Hematopoietic multipotent progenitor cell treated with erythropoietin and hydrocortisone succinate and interleukin-3 and kit ligand, for 17 days (in vitro differentiated cells): ENCODE measurements around the gene SEMA4D.

Source experiments
- DNase-seq: peaks from one replicate; pipeline ENCODE4 v3.0.0-alpha.2; 2015; ENCODE audit warnings: low spot score

The SEMA4D gene, protein sequence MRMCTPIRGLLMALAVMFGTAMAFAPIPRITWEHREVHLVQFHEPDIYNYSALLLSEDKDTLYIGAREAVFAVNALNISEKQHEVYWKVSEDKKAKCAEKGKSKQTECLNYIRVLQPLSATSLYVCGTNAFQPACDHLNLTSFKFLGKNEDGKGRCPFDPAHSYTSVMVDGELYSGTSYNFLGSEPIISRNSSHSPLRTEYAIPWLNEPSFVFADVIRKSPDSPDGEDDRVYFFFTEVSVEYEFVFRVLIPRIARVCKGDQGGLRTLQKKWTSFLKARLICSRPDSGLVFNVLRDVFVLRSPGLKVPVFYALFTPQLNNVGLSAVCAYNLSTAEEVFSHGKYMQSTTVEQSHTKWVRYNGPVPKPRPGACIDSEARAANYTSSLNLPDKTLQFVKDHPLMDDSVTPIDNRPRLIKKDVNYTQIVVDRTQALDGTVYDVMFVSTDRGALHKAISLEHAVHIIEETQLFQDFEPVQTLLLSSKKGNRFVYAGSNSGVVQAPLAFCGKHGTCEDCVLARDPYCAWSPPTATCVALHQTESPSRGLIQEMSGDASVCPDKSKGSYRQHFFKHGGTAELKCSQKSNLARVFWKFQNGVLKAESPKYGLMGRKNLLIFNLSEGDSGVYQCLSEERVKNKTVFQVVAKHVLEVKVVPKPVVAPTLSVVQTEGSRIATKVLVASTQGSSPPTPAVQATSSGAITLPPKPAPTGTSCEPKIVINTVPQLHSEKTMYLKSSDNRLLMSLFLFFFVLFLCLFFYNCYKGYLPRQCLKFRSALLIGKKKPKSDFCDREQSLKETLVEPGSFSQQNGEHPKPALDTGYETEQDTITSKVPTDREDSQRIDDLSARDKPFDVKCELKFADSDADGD

DNA sequence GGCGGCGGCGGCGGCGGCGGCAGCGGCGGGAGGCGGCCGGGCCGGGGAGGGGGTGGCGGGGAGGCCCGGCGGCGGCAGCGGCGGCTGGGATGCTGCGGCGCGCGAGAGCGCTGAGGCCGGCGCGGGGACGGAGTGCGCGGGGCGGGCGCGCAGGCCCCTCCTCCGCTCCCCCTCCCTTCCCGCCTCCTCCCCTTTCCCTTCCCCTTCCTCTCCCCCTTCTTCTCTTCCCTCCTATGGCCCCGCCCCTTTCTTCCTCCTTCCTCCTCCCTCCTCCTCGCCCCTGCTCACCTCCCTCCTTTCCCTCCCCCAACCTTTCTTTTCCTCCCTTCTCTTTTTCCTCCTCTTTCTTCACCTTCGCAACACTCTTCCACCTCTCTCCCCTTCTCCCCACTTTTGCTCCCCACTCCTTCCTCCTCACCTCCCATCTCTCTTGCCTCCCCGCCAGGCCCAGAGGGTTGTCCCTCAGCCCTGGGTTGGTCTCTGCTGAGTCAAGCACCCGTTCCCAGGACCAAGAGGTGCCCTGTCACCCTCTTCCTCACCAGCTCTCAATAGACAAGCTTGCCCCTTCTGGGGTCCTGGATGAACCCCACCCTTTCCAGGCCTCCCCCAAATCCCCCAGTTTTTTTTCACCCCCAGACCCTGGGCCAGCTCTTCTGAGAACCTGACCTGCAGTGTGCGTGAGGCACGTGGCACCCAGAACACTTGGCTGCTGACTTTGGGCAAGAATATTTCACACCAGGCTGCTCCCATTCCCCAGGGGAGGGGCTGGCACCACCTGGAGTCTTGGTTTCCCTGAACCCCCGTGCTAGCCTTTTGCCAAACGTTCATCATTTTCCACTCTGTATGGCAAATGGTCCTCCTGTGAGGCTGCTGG lies at the start of gene SEMA4D:
Gene SEMA4D (minus strand): TSS at position 136 of the 874 bp plus-strand sequence. CDS start 92,657 bp downstream, outside the sequence.
- DNase-seq: peak; percentile 31

DNA sequence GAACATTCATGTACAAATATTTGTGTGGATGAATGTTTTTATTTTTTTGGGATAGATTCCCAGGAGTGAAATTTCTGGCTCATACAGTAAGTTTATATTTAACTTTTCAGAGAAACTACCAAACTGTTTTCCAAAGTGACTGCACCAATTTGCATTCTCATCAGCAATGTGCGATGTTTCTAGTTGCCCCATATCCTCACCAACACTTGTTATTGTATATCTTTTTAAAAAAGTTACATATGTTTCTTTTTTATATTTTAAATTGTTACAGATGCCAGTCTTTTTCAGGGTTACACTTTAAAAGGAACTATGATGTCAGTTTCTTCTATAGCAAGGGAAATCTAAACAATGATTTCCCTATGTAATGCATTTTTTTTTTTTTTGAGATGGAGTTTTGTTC lies 49.1 kb upstream of the SEMA4D start:
- DNase-seq: no peak

DNA sequence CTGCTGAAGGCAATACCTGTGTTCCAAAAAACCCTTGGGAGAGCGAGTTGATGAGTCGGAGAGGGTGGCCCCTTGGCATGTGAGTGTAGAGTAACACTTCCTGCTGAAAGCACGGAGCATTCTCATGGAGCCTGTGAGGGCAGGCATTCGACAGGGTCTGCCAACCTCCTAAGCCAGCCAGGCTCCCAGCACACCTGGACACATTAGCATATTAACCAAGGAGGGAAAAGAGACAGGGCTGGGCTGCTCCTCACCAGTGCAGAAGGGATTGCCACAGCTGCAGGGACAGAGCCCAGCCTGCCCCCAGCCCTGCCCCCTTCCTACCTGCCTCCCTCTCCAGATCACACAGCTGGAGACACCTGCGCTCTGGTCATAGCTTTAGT lies 46.4 kb upstream of the SEMA4D start:
- DNase-seq: no peak

DNA sequence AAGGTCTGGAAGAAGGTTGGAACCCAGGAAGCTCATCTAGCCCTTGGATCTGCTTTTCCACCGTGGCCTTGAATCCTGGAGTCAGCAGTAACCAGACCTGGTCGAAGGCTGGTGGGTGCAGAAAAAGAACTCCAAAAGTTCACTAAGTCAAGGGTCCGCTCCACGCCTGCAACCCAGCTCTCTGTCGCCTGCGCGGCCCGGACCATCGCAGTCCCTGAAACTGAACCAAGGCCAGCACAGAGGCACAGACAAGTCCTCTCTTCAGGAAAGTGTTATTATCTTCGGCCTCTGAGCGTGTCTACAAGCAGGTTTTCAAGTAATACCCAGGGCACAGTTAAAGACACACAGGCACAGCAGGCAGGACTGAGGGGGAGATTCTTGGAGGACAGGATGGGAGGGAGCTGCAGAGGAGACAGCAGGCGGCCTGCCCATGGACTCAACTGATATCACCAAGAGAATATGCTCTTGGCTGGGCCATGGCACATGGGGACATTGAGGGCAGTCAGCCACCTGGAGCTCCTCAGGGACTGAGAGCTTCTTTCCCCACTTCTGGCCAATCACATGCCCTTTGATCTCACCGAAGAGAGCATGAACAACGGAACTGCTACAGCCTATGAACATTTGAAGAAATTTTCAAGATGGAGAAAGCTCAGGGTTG lies 45.8 kb upstream of the SEMA4D start:
- DNase-seq: no peak

DNA sequence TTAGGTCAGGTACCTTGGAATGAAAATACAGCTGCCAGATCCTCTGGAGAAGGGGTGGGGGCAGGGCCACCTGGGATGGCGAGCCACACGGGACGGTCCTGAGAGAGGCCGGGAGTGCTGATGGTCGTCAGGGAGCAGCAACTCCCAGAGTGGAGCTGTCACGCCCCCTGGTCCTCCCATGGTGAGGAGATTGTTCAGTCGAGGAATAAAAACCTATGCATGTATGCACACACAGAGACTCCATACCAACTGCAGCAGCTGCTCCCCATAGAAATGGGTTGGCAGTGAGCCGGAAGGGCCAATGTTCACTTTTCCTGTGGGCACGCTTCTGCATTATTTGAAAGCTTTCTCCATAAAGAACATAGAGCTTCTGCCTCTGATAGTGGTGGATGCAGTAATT lies 45.2 kb upstream of the SEMA4D start:
- DNase-seq: no peak

DNA sequence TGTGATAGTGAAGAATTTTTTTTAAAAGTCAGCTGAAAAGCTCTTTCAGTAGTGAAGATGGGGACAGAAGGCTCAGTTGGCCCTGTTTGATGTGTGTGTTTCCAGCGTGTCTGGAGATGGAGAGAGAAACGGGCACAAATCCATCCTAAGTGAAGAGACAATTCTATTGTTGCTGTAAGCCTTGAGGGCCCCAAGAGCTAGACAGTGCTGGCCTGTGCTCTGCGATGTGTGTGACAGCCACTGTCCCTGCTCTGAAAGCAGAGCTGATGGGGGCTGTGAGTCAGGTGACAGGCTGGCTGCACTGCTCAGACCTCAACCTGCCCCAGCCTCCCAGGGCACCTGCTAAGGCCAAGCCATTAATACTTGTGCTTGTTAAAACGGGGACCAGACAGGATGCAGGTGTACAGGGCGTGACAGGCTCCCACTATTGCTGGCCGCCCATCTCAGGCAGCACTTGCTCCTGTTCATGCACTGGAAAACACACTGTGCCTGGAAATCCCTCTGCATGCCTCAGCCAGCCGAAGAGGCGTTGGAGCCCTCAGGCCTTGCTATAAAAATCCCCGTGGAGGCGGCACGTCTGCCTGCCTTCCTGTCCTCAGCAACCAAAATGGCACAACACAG lies 44.6 kb upstream of the SEMA4D start:
- DNase-seq: no peak

DNA sequence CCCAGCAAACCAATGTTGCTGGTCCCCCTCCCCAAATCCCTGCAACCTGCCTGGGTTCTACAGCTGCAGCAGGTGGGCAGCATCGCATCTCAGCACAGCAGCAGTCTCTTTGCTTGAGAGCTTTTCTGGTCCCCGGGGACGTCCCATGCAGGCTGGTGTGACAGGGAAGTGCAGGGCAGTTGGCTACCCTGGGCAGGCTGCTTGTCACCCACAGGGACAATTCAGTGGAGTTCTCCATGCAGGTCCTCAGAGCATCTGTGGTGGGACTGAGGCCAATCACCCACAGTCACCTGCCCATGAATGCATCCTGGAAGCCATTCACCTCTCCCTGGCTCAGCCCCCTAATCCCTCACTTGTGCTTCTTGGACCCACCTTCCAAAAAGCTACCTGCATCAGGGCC lies 43.9 kb upstream of the SEMA4D start:
- DNase-seq: no peak

DNA sequence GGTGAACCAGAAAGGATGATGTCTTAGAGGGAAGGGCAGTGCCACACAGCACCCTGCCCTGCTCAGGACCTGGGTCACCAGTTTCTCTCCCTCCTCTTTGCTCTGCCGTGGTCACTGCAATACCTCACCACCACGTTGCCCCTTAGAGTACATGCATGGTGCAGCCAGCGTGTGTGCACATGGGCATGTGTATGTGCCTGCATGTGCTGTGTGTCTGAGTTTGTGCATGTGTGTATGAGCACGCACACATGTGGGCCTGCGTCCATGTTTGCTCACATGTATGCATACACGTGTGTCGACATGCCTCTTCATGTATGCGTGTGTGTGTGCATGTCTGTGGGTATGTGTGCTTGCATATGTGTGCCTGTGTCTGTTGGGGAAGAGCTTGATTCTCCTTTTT lies 41.5 kb upstream of the SEMA4D start:
- no peak for DNase-seq

DNA sequence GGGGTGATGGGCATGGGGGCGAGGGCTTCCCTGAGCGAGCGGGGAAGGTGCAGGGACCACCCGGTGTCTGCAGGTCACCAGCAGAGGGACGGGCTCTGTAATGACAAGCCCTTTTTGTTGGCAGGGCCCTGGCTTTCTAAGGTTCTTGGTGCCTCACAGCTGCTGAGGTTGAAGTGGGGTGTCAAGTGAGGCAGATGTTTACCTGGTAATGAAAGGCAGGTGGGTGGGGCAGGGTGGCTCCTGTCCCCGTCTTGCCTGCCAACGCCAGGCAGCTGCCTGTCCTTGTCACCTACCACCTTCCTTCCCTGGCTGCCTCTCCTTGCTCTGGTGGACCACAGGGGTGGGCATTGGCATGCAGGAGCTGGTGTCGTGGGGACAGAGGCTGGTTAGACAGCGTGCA lies 41.0 kb upstream of the SEMA4D start:
- DNase-seq: no peak

DNA sequence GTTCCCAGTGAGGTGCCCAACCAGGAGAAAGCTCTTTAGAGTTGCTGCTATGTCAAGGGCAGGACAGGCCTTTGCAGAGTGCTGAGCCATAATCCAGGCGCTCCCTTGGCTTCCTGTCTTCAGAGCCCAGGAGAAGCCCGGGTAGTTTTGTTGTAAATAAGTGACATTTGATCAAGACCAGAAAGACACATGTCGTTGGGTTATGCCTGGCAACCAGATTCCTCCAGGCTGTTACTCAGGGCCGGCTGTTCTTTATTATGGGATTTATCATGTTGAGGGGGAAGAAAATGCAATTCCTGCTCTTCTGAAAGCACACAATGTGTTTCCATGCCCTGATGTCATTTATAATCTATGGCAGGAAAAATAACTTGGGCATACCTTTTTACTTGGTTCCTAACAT lies 39.3 kb upstream of the SEMA4D start:
- no peak for DNase-seq

DNA sequence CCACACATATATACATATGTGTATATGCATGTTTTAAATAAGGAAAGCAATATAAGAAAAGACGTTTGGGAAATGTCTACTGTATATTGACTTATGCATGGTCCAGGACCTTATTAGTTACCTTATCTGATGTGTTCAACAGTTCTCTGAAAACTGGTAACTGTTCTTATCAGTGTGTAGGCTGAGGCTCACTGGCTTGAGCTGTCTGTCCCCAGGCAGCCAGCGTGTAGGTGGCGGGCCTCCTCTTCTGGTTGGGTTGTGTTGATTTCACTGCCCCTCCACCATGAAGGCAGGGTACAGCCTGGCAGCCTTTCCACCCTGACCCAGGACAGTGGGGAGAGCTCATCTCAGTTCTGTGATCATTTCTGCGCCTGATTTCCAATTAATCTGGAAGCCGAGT lies 38.7 kb upstream of the SEMA4D start:
- no peak for DNase-seq

DNA sequence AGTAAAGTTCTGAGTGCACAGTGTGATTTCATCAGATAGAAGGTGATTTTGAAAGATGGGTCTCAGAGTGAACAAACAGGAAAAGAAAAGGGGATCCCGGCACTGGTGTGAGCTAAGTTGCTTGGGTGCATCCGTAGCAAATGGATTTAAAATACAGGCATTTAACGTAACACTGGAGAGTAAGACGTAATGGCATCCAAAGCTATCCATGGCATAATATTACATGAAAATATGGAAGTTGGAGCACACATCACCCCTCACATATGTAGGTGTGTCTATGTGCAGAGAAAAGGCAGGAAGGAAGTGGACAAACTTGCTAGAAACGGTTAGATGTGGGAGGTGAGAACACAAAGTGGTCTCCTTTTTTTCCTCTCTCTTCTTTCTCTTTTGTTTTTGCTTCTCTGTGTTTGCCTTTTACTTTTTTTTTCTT lies 38.2 kb upstream of the SEMA4D start:
- no peak for DNase-seq

DNA sequence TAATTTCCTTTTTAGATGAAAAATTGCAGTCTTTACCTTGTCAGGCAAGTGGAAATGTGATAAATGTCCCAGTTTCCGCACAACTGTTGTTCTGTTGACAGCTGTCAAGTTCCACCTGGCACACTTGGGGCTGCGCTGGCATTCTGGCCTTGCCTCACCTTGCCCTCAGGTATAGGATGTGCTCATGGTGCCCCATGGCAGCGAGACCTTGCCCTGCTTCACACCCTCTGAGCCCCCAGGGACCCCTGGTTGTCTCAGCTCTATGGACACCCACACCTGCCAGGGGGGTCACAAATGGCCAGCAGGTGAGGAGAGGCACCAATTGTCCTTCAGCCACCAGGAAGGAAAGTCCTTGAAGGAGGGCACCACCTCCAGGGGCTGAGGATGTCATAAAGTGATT lies 37.5 kb upstream of the SEMA4D start:
- DNase-seq: no peak

DNA sequence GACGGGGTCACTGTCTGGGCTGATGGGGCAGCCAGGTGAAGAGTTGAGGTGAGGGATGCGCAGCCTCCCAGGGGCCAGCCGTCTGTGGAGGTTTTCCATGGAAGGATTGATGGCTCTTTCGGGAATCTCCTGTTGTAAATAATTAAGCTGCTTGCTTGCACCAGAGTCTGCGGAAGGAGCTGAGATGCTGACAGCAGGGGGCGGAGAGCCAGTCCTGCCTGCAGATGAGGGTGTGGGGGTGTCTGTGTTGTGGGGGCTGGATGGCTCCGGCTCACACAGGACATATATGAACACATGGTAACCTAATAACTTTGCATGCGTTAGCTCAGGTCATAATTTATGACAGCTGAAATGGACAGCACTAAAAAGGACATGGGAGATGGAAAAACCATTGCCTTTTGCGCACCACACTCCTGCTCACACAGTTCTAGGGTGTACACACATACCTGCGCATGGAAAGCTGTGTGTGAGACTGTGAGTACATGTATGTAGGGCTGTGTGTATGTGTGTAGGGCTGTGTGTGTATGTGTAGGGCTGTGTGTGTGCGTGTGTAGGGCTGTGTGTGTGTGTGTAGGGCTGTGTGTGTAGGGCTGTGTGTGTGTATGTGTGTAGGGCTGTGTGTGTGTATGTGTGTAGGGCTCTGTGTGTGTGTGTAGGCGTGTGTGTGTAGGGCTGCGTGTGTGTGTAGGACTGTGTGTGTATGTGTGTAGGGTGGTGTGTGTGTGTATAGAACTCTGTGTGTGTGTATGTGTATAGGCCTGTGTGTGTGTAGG lies 36.8 kb upstream of the SEMA4D start:
- no peak for DNase-seq

DNA sequence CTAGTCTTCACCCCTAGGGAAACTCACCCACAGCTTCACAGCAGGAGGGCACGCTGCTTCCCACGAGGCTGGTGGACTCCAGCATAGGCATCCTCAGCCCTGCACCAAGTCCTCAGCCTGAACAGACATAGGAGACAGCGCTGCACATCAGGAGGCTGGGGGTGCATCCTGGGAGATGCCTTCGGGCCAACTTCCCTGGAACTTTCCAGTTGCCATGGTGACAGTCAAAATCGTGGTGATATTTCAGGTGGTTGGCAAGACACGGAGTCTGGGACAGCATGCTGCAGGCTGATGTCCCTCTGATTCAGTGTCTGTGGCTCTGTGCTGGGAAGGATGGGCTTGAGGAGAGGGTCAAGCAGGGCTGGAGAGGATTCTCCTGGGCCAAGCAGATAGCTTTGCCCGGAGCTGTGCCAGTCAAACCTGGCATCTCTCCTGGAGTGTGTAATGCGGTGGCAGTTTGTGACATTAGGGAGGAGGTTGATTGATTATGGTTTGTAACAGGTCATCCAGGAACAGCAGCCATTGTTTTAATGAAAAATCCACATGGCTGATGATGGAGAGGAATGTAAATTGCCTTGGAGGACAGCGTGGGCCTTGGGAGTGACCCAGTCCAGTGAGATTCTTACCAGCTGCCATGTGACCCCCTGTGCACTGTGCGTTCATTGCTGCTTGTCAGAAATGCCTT lies 35.6 kb upstream of the SEMA4D start:
- no peak for DNase-seq

DNA sequence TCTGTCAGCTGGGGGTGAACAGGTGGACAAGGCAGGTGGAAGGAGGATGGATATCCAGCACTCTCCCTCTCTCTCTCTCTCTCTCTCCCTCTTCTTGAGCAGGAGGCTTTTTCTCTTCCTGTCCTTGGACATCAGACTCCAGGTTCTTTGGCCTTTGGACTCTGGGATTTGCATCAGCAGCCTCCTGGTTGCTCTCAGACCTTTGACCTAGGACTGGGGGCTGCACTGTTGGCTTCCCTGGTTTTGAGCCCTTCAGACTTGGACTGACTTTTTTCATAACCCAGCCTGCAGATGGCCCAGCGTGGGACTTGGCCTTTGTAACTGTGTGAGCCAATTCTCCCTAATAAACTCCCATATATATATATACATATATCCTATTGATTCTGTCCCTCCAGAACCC lies 35.0 kb upstream of the SEMA4D start:
- no peak for DNase-seq

DNA sequence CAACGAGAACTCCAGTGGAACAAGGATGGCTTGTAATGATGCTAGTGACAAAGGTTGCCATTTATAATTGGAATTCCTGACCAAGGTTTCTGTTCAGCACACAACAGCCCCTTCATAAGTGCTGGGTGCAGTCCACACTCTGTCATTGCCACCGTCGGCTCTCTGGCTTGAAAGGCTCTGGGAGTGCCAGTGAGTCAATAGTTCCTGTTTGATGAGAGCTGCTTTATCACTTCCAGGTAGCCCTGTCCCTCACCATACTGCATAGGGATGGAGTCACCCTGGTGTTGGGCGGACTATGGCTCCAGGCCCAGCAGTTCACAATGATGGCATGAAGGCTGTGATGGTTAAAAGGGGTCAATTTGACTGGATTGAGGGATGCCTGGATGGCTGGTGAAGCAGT lies 34.6 kb upstream of the SEMA4D start:
- no peak for DNase-seq

DNA sequence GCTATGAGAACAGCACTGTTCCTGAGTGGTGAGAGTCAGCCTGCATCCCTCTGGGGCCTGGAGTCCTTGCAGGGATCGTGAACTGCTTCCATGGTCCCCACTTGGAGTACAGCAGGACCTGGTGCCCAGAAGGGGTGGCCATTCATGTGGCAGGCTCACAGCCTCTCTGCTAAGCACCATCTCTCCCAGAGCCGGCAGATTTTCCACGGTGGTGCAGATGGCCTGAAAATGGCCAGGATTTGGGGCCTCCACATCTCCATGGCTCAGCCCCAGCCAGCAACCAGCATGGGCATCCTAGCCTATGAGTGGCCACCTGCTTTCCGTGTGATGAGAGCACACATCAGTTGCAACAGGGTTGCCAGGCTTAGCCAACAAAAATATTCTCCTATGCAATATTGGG lies 33.9 kb upstream of the SEMA4D start:
- no peak for DNase-seq

DNA sequence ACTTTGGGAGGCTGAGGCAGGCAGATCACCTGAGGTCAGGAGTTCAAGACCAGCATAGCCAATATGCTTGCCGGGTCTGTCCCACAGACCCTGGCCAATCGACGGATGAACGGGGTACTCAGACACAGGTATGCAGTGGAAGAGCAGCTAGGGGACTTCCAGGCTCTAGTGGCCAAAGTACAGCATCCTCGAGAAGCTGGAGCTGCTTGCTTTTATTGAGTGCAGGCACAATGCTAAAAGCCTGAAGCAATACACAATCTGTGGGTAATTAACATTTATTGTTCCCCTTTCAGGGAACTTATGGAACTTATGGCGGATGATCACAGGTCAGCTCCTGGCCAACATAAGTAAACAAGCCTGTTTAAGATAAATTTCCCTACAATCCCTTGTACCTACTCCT lies 32.8 kb upstream of the SEMA4D start:
- no peak for DNase-seq
